OCI-LY3 (cell line): ENCODE data around the gene XXYLT1.

Experiments
- H2AFZ ChIP-seq: fragments of 200-600, 300-600 bp; shearing (Covaris generic); 2 replicates; pipeline ENCODE4 v1.6.0; 2014; ENCODE audit warnings: antibody characterized with exemption, low read depth, low read length
- H3K27ac ChIP-seq: fragments of 200-600, 300-600 bp; sonication (generic); 2 replicates; pipeline ENCODE4 v1.5.1; 2014; ENCODE audit warnings: mild to moderate bottlenecking, low read length, moderate library complexity, mixed read lengths
- H3K27me3 ChIP-seq: fragments of 200-600, 300-600 bp; sonication (generic); 2 replicates; pipeline ENCODE4 v1.6.1; 2014; ENCODE audit warnings: low read depth, low read length, mixed read lengths
- H3K36me3 ChIP-seq: fragments of 200-600, 300-600 bp; sonication (generic); replicated peaks from 2 replicates; pipeline ENCODE3; 2014; ENCODE audit warnings: low read depth, low read length, mixed read lengths
- H3K4me1 ChIP-seq: fragments of 300-600, 200-600 bp; sonication (generic); 2 replicates; pipeline ENCODE4 v1.6.1; 2014; ENCODE audit warnings: low read length, mixed read lengths
- H3K4me2 ChIP-seq: fragments of 200-600, 300-600 bp; sonication (generic); 2 replicates; pipeline ENCODE4 v1.6.1; 2014; ENCODE audit warnings: low read length, mixed read lengths
- H3K4me3 ChIP-seq: fragments of 300-600, 200-600 bp; sonication (generic); 2 replicates; pipeline ENCODE4 v1.5.1; 2014; ENCODE audit warnings: antibody characterized with exemption, mild to moderate bottlenecking, low read length, moderate library complexity
- H3K79me2 ChIP-seq: fragments of 300-600, 200-600 bp; shearing (Covaris generic); 2 replicates; pipeline ENCODE4 v1.6.1; 2014; ENCODE audit warnings: mild to moderate bottlenecking, low read length, mixed read lengths
- H3K9ac ChIP-seq: fragments of 300-600, 200-600 bp; shearing (Covaris generic); 2 replicates; pipeline ENCODE4 v1.6.0; 2014; ENCODE audit warnings: mild to moderate bottlenecking, low read length, moderate library complexity
- H3K9me3 ChIP-seq: fragments of 200-600, 300-600 bp; shearing (Covaris generic); 2 replicates; pipeline ENCODE4 v1.6.1; 2014; ENCODE audit warnings: low read length, mixed read lengths; ENCODE audit not compliant: insufficient read depth
- H4K20me1 ChIP-seq: fragments of 200-600, 300-600 bp; sonication (generic); 2 replicates; pipeline ENCODE4 v1.6.1; 2016; ENCODE audit warnings: low read length, mixed read lengths; ENCODE audit not compliant: insufficient read depth
- EZH2phosphoT487 ChIP-seq: fragments of 200-600 bp; shearing (Covaris generic); IDR thresholded peaks from 2 replicates; pipeline ENCODE4 v1.6.1; 2018; ENCODE audit warnings: antibody characterized with exemption, mixed run types, low read depth
- TF ChIP-seq, protein P1 (sequence below): fragments of 200-600, 300-600 bp; sonication (generic); IDR thresholded peaks from 2 replicates; pipeline ENCODE4 v1.5.1; 2014; ENCODE audit warnings: antibody characterized with exemption, low read length, low read depth

Gene XXYLT1

DNA sequence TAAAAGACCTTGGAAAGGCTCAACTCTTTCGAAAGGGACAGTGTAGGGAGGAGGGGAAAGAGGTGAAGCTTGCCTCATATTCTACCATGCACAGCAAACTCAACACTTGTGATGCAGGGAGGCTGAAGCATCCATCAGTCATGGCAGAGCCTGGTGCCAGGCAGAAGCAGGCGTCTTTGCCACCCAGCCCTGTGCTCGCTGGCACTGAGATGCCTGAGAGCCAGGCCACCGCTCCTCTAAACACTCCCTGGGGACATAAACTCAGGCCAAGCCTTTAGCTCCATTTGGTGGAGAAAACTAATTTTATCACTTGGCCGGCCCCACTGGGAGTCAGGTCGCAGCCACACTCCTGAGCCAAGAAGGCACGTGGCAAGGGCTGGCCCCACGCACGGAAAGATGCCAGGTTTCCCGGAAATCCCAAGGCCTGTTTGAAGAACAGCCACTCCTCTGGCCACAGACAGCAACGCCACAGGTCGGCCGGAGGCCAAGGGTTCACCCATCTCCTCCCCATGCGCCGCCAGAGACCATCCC is 30.7 kb downstream of the XXYLT1 start:
- Histone ChIP-seq H3K9me3 (no peaks in the 10 kb centered on the region), H3K4me1 (no peaks in the 10 kb centered on the region), H3K4me3 (no peak overlapping the region), H3K79me2 (no peaks in the 10 kb centered on the region), H3K36me3 (peaks cover 8% of the 10 kb centered on the region), H3K27me3 (no peaks in the 10 kb centered on the region), H3K27ac (no peak overlapping the region), H3K9ac (no peak overlapping the region), H3K4me2 (no peak overlapping the region), H4K20me1 (no peaks in the 10 kb centered on the region), H2AFZ (no peak overlapping the region)
- TF ChIP-seq, protein P1, sequence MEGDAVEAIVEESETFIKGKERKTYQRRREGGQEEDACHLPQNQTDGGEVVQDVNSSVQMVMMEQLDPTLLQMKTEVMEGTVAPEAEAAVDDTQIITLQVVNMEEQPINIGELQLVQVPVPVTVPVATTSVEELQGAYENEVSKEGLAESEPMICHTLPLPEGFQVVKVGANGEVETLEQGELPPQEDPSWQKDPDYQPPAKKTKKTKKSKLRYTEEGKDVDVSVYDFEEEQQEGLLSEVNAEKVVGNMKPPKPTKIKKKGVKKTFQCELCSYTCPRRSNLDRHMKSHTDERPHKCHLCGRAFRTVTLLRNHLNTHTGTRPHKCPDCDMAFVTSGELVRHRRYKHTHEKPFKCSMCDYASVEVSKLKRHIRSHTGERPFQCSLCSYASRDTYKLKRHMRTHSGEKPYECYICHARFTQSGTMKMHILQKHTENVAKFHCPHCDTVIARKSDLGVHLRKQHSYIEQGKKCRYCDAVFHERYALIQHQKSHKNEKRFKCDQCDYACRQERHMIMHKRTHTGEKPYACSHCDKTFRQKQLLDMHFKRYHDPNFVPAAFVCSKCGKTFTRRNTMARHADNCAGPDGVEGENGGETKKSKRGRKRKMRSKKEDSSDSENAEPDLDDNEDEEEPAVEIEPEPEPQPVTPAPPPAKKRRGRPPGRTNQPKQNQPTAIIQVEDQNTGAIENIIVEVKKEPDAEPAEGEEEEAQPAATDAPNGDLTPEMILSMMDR: no peak
- no peak for TF ChIP-seq EZH2phosphoT487

DNA sequence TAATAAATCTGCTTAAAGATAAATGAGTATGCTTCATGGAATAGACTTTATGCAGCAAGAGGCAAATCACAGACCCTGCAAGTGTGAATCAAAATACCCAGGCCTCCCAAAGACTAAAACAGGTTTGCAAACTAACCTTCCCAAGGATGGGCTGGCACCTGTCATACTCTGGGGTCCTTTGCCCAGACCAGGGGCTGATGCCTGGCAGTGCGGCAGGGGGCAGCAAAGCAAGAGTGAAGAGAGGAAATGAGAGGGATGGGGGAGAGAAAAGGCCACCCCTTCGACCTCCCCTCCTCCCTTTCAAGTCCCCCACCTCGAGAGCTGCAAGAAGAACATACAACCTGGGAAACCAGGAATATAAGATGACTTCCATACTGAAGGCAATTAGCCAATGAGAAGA is 31.8 kb downstream of the XXYLT1 start:
- no peak overlapping the region for H3K27ac ChIP-seq
- H3K4me3 ChIP-seq: no peak overlapping the region
- no peak overlapping the region for H2AFZ ChIP-seq
- no peak for TF ChIP-seq EZH2phosphoT487
- TF ChIP-seq, protein P1: no peak
- no peaks in the 10 kb centered on the region for H3K27me3 ChIP-seq
- no peaks in the 10 kb centered on the region for H3K79me2 ChIP-seq
- peaks cover 8% of the 10 kb centered on the region for H3K36me3 ChIP-seq
- H3K4me2 ChIP-seq: no peak overlapping the region
- no peaks in the 10 kb centered on the region for H4K20me1 ChIP-seq
- no peak overlapping the region for H3K9ac ChIP-seq
- H3K4me1 ChIP-seq: no peaks in the 10 kb centered on the region
- no peaks in the 10 kb centered on the region for H3K9me3 ChIP-seq

DNA sequence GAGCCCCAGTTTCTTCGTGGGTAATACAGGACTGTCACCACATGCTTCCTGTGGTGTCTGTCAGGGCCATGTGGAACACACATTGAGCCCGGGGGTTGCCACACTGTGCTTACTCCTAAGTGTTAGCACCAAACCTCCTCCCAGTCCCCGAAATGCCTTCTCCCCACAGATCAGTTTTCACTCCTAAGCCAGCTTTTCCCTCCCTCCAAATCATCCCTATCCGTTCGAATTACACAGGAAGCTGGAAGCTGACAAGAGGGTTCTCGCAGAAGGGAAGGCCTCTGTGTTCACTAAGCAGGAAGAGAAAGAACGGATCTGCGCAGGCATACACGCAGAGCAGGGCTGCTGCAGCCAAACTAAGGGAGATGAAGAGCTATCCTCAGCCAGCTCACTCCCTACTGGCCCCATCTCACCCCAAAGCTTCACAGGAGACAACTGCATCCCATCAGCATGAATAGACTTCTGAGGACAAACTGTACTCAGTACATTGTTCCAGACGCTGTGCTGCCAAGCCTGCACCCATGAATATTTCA is 32.3 kb downstream of the XXYLT1 start:
- H3K4me3 ChIP-seq: no peak overlapping the region
- no peak overlapping the region for H3K9ac ChIP-seq
- no peaks in the 10 kb centered on the region for H3K27me3 ChIP-seq
- peaks cover 8% of the 10 kb centered on the region for H3K36me3 ChIP-seq
- H2AFZ ChIP-seq: no peak overlapping the region
- no peaks in the 10 kb centered on the region for H4K20me1 ChIP-seq
- no peaks in the 10 kb centered on the region for H3K9me3 ChIP-seq
- H3K4me2 ChIP-seq: no peak overlapping the region
- no peak for TF ChIP-seq EZH2phosphoT487
- TF ChIP-seq, protein P1: no peak
- no peaks in the 10 kb centered on the region for H3K4me1 ChIP-seq
- H3K79me2 ChIP-seq: no peaks in the 10 kb centered on the region
- H3K27ac ChIP-seq: no peak overlapping the region

DNA sequence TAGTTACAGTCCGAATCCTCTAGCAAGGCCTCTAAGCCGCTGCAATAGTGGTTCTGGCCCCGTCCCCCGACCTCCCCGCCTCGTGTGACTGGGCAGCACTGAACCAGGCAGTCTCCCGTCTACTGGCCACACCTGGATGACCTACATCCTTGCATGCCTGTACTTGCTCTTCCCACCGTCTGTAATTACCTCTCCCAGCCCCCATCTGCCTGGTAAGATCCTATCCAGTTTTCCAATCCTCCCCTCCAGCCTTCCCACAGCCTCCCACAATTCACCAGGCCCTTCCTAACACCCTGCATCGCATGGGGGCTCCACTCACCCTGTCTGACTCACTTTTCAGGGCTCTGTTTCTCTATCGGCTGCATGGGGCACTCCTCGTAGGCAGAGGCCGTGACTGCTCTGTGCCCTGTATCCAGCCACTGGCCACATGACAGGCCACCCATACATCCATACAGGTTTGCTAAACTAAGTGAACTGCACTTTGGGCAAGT is 32.8 kb downstream of the XXYLT1 start:
- peaks cover 8% of the 10 kb centered on the region for H3K36me3 ChIP-seq
- H3K79me2 ChIP-seq: no peaks in the 10 kb centered on the region
- H3K27me3 ChIP-seq: no peaks in the 10 kb centered on the region
- no peak overlapping the region for H2AFZ ChIP-seq
- no peaks in the 10 kb centered on the region for H4K20me1 ChIP-seq
- H3K4me3 ChIP-seq: no peak overlapping the region
- H3K27ac ChIP-seq: no peak overlapping the region
- TF ChIP-seq EZH2phosphoT487: no peak
- TF ChIP-seq, protein P1: no peak
- no peaks in the 10 kb centered on the region for H3K9me3 ChIP-seq
- H3K4me1 ChIP-seq: no peaks in the 10 kb centered on the region
- no peak overlapping the region for H3K9ac ChIP-seq
- H3K4me2 ChIP-seq: no peak overlapping the region
